NOMO-1 treated with DMSO at 0.1 percent for 48 hours (cell line): ENCODE results near the gene TCF12.
"Not testable (repeated sequence)": the region's sequence is repeated elsewhere in the genome, so short reads cannot be mapped to it uniquely, and the experiment has no call there.

Experiments used
- DNase-seq: peaks from one replicate; lab custom pipeline; 2025; ENCODE audit not compliant: unreplicated experiment; lab: John Stamatoyannopoulos, UW

Gene TCF12

DNA sequence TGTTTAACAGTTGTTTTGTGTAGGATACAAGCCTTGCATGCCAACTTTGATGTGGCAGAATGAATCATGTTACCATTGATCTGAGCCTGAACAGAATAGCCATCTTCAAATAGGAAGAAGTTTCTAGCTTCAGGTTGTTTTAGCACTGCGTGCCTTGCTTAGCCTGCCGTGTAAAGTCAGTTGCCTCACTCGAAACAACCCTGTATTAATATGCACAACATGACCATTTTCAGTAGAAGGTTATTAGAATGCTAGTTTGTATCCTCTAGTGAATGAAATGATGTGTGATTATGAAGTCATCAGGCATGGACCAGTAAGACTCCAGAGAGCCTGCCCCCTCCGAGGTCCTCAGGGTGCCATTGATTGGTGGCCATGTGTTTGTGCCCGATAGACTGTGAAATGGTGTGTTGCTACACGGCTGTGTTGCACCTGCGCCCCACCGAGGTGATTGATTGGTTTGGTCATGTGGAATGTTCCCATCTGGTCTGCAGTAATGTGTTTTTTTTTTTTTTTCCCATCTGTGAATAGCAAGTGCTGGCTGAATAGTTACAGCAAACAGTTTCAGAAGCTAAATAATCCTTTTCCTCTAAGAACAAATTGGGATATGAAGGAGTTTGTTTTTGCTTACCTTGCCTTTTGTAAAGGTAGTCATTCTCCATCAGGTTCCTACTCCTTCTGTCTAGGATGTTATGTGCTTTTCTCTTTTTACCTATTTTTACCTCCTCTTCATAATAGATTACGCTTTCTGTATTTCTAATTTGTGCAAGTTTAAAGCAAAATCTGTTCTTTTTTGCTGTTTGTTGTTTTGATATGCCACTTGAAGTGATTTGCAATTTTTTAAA, 214.9 kb downstream of the TCF12 start:
- no peak for DNase-seq

- no peak for DNase-seq
These were observed 215.7 kb downstream of the TCF12 start for GRCh38 chr15:57134071-57134605.

DNA sequence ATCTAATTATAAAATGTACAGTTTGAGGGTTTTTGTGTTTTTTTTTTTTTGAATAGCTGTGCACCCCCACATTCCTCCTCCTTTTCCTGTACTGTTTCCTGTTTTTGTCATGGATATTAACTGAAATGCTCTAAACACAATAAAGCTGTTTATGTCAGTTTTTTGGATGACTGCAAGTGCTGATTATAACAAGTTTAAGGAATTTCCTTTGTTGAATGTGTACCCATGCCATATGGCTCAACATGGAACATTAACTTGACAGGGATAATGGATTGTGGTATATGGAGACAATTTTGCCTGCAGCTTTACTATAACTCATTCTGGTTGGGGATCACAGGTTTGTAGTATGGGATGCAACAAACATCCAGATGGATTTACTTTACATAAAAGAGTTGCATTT, 216.4 kb downstream of the TCF12 start:
- no peak for DNase-seq

GRCh38 chr15:57135800-57136199, 217.4 kb downstream of the TCF12 start:
- DNase-seq = no peak

GRCh38 chr15:57138349-57138788, 219.9 kb downstream of the TCF12 start:
- DNase-seq = no peak

DNA sequence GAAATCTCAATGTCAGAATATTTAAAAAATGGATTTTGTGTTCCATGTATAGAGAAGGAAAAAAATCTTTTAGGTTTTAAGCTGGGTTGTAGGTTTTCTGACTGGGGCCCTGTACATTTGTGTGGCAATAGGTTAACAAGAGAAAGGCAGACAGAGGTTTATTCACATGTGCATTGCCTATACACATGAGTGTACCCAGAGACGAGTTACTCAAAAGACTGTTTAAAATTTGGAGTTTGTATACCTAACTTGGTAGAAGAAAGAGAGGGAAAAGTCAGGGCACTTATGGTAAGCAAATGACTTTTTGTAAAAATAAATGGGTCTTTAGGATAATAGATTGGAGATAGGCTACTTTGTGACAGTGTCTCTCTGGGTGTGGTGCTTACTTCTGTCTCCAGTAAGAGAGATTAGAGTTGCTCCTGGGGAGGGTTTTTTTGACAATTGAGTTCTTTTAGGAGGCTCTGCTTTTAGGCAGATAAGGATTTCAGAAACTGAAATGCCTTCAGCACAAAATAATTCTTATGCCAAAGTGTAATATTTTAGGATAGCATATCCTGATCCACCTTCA, 225.2 kb downstream of the TCF12 start:
- DNase-seq = no peak

- no peak for DNase-seq
These were observed 226.0 kb downstream of the TCF12 start for GRCh38 chr15:57144448-57144847.

DNA sequence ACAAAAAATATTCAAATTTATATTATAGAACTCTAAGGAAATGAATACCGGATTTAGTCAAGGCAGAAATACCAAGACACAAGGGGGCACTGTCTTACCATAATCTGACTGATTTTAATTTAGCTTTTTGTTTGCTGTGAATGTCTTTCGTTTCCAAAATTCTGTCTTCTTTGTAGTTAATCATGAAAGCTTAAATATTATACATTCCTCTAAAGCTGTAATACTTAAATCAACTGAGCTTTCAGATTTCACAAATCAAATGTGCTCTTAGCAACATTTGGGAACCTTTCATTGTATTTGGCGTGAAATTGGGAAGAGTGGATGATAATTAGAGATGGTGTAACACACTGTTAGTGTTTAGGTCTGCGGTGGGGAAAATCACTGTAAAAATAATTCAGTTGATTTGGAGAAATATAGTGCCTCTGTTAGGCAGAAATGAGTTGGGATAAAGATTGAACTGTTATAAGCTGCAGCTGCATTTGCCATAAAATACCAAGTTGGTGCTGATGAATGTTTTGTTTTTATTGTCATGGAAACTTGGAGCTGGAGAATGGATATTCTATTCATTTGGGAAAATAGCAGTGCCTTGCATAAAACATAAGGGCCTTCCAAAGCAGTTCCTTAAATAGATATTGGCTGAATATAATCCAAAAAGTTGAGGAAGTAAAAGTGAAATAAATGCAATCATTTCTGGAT, 228.2 kb downstream of the TCF12 start:
- peak; percentile 70 for DNase-seq

GRCh38 chr15:57147621-57148020, 229.2 kb downstream of the TCF12 start:
- DNase-seq = no peak

GRCh38 chr15:57148262-57148661, 229.8 kb downstream of the TCF12 start:
- DNase-seq = no peak

- no peak for DNase-seq
These were observed 230.8 kb downstream of the TCF12 start for GRCh38 chr15:57149196-57149595.

- no peak for DNase-seq
These were observed 231.8 kb downstream of the TCF12 start for GRCh38 chr15:57150066-57150865.

DNA sequence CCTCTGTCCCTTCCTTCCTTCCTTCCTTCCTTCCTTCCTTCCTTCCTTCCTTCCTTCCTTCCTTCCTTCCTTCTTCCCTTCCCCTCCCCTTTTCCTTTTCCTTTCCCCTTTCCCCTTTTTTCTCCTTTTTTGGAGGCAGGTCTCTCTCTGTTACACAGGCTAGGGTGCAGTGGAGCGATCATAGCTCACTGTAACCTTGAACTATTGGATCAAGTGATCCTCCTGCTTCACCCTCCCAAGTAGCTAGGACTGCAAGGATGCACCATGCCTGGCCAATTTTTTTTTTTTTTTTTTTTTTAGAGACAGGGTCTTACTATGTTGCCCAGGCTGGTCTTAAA, 232.4 kb downstream of the TCF12 start:
- not testable (repeated sequence) for DNase-seq

GRCh38 chr15:57152133-57152532, 233.7 kb downstream of the TCF12 start:
- no peak for DNase-seq

GRCh38 chr15:57152666-57153539, 234.5 kb downstream of the TCF12 start:
- peak; percentile 24 for DNase-seq

GRCh38 chr15:57156210-57156884, 237.9 kb downstream of the TCF12 start:
- no peak for DNase-seq

DNA sequence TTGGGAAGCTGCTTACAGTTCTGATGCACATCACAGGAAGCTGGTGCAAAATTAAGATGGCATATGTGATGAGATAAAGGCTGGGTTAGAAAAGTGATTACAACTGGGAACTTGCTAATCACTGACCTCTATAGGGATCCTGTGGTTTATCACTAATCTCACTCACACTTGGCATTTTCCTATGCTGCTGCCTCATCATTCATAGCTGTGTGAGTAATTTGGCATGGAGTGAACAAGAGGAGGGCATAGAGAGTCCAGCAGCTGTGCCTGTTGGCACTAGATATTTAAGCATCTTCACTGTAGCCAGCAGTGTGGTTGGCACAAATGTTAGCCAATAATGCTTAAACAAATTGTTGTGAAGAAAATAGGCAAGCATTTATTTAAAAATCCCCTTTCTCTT, 240.1 kb downstream of the TCF12 start:
- DNase-seq = no peak

DNA sequence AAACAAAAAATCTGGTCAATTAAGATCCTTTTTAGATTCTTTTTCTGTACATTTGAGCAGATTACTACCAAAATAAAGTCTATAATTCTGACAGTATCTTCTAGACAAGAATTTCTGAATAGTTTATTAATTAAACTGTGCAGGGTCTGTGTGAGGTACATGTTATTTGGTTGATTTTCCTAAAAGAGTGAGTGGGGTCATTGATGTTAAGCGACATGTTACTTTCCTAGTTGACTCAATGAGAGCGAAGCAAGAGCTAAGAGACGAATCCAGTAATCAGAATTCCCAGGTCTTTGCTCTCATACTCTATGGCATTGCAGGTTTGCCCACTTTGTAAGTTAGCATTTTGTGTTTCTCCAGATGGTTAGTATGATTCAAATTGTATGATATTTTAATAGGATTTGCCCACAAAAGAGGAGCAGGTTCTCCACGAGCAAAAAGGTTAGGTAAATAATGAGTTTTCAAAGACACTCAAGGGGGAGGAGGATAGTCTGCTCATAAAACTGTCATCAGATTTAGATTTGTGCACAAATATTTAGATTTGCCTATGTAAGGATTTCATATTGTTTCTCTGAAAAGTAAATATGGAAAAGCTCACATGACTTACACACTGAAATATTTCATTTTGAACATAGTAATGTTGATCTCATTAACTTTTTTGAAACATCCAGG, 240.7 kb downstream of the TCF12 start:
- no peak for DNase-seq

- no peak for DNase-seq
These were observed 241.3 kb downstream of the TCF12 start for GRCh38 chr15:57159767-57160166.
